ENCODE measurements around the gene TK2. TPM values are rescaled to one million over a fixed set of nuclear protein-coding genes. Genes with fewer than 3 reads are reported as not detected.

Gene TK2
- total and polyA plus RNA-seq, 11 donors: 9.4 to 29.4 (median 17.3) TPM

DNA sequence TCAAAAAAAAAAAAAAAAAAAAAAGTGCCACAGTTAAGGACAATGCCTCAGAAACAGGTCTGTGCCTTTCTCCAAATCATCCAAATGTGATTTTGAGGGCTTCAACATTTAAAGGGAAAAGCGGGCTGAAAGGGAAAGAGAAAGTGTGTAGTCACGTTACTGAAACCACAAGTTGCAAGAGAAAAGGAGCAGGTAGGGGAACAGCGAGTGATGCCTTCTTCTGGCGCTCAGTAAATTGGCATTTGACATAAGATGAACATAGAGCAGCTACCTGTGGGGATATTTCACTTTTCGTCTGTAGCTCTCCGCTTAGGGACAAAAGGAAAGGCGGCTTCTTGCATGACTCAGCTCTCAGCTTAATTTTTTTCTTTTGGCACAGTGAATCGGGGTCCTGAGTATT is 40.4 kb upstream of the TK2 start:
- no peak for TF ChIP-seq POLR2A (IDR thresholded peaks at IDR 0.05)
- H3K4me3 ChIP-seq: peak overlapping the region in 1 of 12 donors; percentile 25
- no peak for ATAC-seq

DNA sequence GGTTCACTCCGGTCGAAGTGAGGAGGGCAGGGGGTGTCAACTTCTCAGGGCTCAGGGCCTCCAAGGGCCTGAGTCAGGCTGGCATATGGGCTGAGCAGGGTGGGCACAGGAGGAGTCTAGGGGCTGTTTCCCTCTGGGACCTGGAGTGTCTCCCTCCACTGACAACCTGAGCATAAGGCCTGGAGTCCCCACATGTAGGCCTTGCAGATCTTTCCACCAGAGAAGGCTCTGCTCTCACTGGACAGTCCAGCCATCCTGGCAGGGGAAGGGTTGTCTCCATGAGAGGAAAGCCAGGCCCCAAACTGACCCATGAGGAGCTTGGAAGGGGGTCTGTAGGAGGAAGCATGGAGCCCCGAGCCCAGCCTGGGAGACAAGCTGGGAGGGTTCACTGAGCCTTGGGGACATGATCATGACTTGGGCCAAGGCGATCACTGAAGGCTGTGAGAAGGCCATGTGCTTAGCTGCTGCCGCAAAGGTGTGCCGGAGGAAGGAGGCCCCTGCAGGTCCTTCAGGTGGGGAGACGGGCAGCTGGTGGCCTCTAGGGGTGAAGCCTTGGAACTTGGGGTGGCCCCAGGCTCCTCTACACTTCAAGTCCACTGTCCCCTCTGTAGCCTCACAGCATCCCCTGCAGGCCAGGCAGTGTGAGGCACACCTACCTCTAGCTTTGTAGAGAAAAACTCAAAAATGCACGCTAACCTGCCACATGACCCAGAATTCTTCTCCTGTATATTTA is 39.2 kb upstream of the TK2 start:
- no peaks in the 10 kb centered on the region for H3K27me3 ChIP-seq
- DNase-seq: peak in 2 of 5 donors; percentile 49 to 51
- TF ChIP-seq, protein P1, sequence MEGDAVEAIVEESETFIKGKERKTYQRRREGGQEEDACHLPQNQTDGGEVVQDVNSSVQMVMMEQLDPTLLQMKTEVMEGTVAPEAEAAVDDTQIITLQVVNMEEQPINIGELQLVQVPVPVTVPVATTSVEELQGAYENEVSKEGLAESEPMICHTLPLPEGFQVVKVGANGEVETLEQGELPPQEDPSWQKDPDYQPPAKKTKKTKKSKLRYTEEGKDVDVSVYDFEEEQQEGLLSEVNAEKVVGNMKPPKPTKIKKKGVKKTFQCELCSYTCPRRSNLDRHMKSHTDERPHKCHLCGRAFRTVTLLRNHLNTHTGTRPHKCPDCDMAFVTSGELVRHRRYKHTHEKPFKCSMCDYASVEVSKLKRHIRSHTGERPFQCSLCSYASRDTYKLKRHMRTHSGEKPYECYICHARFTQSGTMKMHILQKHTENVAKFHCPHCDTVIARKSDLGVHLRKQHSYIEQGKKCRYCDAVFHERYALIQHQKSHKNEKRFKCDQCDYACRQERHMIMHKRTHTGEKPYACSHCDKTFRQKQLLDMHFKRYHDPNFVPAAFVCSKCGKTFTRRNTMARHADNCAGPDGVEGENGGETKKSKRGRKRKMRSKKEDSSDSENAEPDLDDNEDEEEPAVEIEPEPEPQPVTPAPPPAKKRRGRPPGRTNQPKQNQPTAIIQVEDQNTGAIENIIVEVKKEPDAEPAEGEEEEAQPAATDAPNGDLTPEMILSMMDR (IDR thresholded peaks at IDR 0.05): peak; percentile 13 to 79 (median 38)
- TF ChIP-seq POLR2A (IDR thresholded peaks at IDR 0.05): no peak
- no peak overlapping the region for H3K27ac ChIP-seq
- H3K9me3 ChIP-seq: peaks cover 0 to 4% (median 0%) of the 10 kb centered on the region in 12 donors
- WGBS, 4 donors: 91 to 97% (median 94%) methylated on average over 3 to 8 of the region's 8 CpGs
- peaks cover 0 to 50% (median 6%) of the 10 kb centered on the region in 12 donors for H3K4me1 ChIP-seq
- intact Hi-C loops (cut with DNase I): no loop called here
- peak in 3 of 4 donors; percentile 34 to 87 (median 74) for ATAC-seq
- no peak overlapping the region for H3K4me3 ChIP-seq
- no peaks in the 10 kb centered on the region for H3K36me3 ChIP-seq

More for the DNA sequence above, 40.4 kb upstream of the TK2 start:
- 85 to 91% (median 89%) methylated on average over 8 of the region's 8 CpGs for WGBS, 4 donors
- peaks cover 0 to 46% (median 6%) of the 10 kb centered on the region in 12 donors for H3K4me1 ChIP-seq
- intact Hi-C loops (cut with DNase I): no loop called here
- H3K36me3 ChIP-seq: no peaks in the 10 kb centered on the region
- no peaks in the 10 kb centered on the region for H3K27me3 ChIP-seq
- peaks cover 0 to 4% (median 0%) of the 10 kb centered on the region in 12 donors for H3K9me3 ChIP-seq
- no peak for DNase-seq
- H3K27ac ChIP-seq: no peak overlapping the region

DNA sequence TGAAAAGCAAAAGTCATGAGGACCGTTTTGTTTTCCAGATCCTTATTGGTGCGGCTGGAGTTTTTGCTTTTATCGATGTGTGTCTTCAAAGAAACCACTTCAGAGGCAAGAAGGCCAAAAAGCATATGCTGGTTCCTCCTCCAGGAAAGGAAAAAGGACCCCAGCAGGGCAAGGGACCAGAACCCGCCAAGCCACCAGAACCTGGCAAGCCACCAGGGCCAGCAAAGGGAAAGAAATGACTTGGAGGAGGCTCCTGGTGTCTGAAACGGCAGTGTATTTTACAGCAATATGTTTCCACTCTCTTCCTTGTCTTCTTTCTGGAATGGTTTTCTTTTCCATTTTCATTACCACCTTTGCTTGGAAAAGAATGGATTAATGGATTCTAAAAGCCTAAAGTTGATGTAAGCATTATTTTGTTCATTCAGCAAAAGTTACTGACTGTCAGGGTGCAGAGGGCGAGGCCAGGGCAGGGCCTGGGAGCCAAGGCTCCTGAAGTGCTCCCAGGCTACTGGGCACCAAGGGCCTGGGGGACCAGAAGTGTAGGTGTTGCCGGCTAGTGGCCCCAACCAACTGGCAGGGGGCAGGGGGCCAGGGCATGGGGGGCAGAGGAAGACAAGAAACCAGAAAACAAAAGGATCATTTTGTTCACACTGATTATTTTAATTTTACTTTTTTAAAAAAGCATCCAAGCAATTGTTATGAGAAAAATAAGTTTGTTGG is 38.1 kb upstream of the TK2 start:
- no peaks in the 10 kb centered on the region for H3K9me3 ChIP-seq
- ATAC-seq: no peak
- H3K36me3 ChIP-seq: no peaks in the 10 kb centered on the region
- no peak for DNase-seq
- H3K27me3 ChIP-seq: no peaks in the 10 kb centered on the region
- no peak for TF ChIP-seq POLR2A (IDR thresholded peaks at IDR 0.05)
- TF ChIP-seq, protein P1 (IDR thresholded peaks at IDR 0.05): no peak
- peak overlapping the region in 6 of 12 donors; percentile 3 to 40 (median 24) for H3K4me3 ChIP-seq
- H3K27ac ChIP-seq: peak overlapping the region in 4 of 12 donors; percentile 4 to 54 (median 19)
- 57 to 72% (median 68%) methylated on average over 7 of the region's 7 CpGs for WGBS, 4 donors
- H3K4me1 ChIP-seq: peaks cover 0 to 50% (median 6%) of the 10 kb centered on the region in 12 donors
- intact Hi-C loops (cut with DNase I): no loop called here

DNA sequence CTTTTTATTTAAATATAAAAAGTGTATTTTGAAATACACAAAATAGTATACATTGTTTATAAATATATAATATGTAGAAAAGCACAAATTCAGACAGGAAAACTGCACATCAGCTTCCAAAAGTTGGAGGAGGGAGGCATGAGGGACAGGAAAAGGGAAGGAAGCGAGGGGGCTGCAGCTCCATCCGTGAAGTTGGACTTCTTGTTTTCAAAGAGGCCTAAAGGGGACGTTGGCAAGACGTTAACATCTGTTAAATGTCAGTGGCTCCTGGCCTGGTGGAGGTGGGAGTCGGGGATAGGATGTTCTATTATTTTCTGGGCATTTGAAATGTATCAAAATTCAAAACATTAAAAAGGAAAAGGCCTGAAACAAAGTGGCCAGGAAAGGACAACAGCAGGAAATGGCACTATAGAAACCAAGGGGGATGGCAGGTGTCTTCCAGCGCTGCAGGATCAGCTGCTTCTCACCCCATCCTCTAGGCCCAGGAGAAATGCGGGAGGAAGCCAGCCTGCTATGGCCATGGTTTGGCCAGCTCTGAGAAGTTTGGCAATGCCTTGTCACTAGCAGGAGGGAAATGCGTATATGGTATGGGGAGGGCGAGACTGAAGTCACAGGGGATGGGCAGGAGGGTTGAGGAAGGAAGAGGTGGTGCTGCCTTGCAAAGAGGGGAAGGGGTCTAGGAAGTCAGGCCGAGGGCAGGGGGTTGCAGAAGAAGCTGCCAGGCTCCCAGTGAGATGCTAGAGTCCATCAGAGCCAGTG is 35.7 kb upstream of the TK2 start:
- 59 to 65% (median 61%) methylated on average over 10 of the region's 10 CpGs for WGBS, 4 donors
- ATAC-seq: peak; percentile 28 to 75 (median 62)

More for the DNA sequence above, 35.7 kb upstream of the TK2 start:
- H3K9me3 ChIP-seq: no peaks in the 10 kb centered on the region
- H3K4me3 ChIP-seq: no peak overlapping the region
- TF ChIP-seq, protein P1 (IDR thresholded peaks at IDR 0.05): no peak
- no peak for TF ChIP-seq POLR2A (IDR thresholded peaks at IDR 0.05)
- no peak for DNase-seq
- H3K36me3 ChIP-seq: no peaks in the 10 kb centered on the region
- intact Hi-C loops (cut with DNase I): no loop called here
- peaks cover 0 to 53% (median 8%) of the 10 kb centered on the region in 12 donors for H3K4me1 ChIP-seq
- H3K27me3 ChIP-seq: no peaks in the 10 kb centered on the region
- H3K27ac ChIP-seq: peak overlapping the region in 4 of 12 donors; percentile 13 to 60 (median 34)

Data from heart left ventricle (tissue), 16 donors.